SU-DHL-6 (cell line): ENCODE results near the gene MYO18A.

Experiments
- EZH2phosphoT487 ChIP-seq: fragments of 200-600 bp; sonication (generic), shearing (Covaris generic); conservative IDR thresholded peaks from 2 replicates; pipeline ENCODE4 v1.6.1; 2018; ENCODE audit warnings: mild to moderate bottlenecking, antibody characterized with exemption, low read length, moderate library complexity, mixed read lengths
- TF ChIP-seq, protein P1 (sequence below): fragments of 200-600 bp; sonication (generic); IDR thresholded peaks from one replicate; pipeline ENCODE4 v1.5.1; 2017; ENCODE audit warnings: antibody characterized with exemption, mild to moderate bottlenecking, low read length, moderate library complexity; ENCODE audit not compliant: insufficient read depth, poor library complexity, severe bottlenecking

DNA sequence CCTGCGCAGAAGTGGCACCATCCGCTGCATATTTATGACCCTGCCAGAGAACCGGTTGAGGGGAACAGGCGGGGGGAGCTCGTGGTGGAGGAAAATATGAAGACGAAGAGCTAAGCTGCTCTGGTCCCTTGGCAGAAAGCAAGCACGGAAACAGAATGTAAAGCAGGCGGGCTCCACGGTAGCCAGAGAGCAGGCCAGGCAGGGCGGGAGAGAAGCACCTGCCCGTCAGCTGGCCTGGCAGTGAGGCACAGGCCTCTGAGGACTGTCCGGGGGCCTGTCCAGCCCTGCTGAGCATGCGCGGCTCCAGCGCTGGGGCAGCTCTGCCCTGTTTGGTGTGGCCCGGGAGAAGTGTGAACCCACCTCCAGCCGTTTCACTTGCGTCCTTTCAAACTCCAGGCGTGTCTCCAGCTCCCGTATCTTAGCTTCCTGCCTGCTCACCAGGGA, 90.6 kb downstream of the MYO18A start:
- TF ChIP-seq, protein P1, sequence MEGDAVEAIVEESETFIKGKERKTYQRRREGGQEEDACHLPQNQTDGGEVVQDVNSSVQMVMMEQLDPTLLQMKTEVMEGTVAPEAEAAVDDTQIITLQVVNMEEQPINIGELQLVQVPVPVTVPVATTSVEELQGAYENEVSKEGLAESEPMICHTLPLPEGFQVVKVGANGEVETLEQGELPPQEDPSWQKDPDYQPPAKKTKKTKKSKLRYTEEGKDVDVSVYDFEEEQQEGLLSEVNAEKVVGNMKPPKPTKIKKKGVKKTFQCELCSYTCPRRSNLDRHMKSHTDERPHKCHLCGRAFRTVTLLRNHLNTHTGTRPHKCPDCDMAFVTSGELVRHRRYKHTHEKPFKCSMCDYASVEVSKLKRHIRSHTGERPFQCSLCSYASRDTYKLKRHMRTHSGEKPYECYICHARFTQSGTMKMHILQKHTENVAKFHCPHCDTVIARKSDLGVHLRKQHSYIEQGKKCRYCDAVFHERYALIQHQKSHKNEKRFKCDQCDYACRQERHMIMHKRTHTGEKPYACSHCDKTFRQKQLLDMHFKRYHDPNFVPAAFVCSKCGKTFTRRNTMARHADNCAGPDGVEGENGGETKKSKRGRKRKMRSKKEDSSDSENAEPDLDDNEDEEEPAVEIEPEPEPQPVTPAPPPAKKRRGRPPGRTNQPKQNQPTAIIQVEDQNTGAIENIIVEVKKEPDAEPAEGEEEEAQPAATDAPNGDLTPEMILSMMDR: no peak
- TF ChIP-seq EZH2phosphoT487: no peak
